ENCODE data around the gene CACNA1G. TPM values are rescaled to one million over a fixed set of nuclear protein-coding genes. Genes with fewer than 3 reads are reported as not detected.

CACNA1G gene
- total RNA-seq, 1 donor, result under 0.01 TPM

DNA sequence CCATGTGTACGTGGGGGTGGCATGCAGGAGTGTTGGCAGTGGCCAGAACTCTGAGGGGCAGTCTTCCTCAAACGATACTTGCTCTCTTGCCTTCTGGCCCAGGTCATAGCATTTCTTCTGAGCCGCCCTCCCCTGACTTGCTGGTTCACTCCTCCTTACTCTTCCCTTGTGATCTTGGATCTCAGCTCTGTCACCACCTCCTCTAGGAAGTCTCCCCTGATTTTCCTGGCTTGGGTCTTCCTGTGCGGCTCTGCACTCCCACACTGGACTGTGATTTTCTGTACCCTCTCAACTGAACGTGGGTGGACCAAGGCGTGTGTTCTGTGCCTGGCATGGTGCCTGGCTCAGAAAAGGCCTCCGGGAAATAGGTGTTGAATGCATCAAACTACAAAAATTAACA lies 25.1 kb upstream of the CACNA1G start:
- no peak overlapping the region for H2AFZ ChIP-seq (ENCODE audit: low read length)
- H3K4me3 ChIP-seq (ENCODE audit: insufficient read depth, low read length), result no peak overlapping the region
- no peaks in the 10 kb centered on the region for H3K36me3 ChIP-seq (ENCODE audit: insufficient read depth, low read length)
- no peaks in the 10 kb centered on the region for H3K79me2 ChIP-seq (ENCODE audit: insufficient read depth, low read length)
- H4K20me1 ChIP-seq (ENCODE audit: insufficient read depth, low read length), result no peaks in the 10 kb centered on the region
- TF ChIP-seq, protein P1, sequence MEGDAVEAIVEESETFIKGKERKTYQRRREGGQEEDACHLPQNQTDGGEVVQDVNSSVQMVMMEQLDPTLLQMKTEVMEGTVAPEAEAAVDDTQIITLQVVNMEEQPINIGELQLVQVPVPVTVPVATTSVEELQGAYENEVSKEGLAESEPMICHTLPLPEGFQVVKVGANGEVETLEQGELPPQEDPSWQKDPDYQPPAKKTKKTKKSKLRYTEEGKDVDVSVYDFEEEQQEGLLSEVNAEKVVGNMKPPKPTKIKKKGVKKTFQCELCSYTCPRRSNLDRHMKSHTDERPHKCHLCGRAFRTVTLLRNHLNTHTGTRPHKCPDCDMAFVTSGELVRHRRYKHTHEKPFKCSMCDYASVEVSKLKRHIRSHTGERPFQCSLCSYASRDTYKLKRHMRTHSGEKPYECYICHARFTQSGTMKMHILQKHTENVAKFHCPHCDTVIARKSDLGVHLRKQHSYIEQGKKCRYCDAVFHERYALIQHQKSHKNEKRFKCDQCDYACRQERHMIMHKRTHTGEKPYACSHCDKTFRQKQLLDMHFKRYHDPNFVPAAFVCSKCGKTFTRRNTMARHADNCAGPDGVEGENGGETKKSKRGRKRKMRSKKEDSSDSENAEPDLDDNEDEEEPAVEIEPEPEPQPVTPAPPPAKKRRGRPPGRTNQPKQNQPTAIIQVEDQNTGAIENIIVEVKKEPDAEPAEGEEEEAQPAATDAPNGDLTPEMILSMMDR (IDR thresholded peaks at IDR 0.05; ENCODE audit: extremely low read depth, low read depth, low read length), result no peak
- peaks cover 9% of the 10 kb centered on the region for H3K4me1 ChIP-seq (ENCODE audit: insufficient read depth, low read length)
- no peaks in the 10 kb centered on the region for H3K9me3 ChIP-seq (ENCODE audit: low read depth, low read length)
- no peak overlapping the region for H3K4me2 ChIP-seq (ENCODE audit: insufficient read depth, low read length)
- no peak overlapping the region for H3K27ac ChIP-seq (ENCODE audit: low read depth, low read length)
- peaks cover 33% of the 10 kb centered on the region for H3K27me3 ChIP-seq (ENCODE audit: insufficient read depth, low read length)
- DNase-seq (ENCODE audit: insufficient read length, low spot score, missing footprints), result peak; percentile 53

DNA sequence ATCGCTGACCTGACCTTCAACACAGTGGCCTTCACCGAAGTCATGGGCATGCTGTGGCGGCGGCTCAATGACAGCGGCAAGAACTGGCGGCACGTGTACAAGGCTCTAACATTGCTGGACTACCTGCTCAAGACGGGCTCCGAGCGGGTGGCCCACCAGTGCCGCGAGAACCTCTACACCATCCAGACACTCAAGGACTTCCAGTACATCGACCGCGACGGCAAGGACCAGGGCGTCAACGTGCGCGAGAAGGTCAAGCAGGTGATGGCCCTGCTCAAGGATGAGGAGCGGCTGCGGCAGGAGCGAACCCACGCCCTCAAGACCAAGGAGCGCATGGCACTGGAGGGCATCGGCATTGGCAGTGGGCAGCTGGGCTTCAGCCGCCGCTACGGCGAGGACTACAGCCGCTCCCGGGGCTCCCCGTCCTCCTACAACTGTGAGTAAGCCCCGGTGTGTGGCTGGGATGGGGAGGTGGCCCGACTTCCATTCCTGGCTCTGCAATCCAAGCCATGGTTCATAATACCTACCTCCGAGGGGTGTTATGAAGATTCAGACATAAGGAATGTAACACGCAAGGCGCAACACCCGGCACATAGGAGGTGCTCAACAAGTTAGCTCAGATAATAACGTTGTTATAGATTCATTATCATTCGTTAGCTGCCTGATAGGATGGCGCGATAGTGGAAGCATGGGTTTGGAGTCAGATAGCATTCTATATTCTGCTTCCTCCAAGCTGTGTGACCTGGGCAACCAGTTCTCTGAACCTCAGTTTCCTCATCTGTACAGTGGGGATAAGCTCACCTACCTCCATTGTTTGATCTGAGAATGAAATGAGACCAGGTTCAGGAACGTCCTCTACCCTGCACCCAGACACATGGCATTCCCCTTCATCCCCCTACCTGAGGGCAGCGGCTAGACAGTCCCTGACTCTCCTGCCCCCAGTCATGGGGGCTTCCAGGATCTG lies 23.6 kb upstream of the CACNA1G start:
- H3K27ac ChIP-seq (ENCODE audit: low read depth, low read length), result no peak overlapping the region
- DNase-seq (ENCODE audit: insufficient read length, low spot score, missing footprints), result peak; percentile 78
- H3K4me3 ChIP-seq (ENCODE audit: insufficient read depth, low read length), result no peak overlapping the region
- peaks cover 24% of the 10 kb centered on the region for H3K27me3 ChIP-seq (ENCODE audit: insufficient read depth, low read length)
- H2AFZ ChIP-seq (ENCODE audit: low read length), result no peak overlapping the region
- TF ChIP-seq, protein P1 (IDR thresholded peaks at IDR 0.05; ENCODE audit: extremely low read depth, low read depth, low read length), result no peak
- no peaks in the 10 kb centered on the region for H3K79me2 ChIP-seq (ENCODE audit: insufficient read depth, low read length)
- no peaks in the 10 kb centered on the region for H3K9me3 ChIP-seq (ENCODE audit: low read depth, low read length)
- no peaks in the 10 kb centered on the region for H4K20me1 ChIP-seq (ENCODE audit: insufficient read depth, low read length)
- H3K4me1 ChIP-seq (ENCODE audit: insufficient read depth, low read length), result peaks cover 16% of the 10 kb centered on the region
- no peak overlapping the region for H3K4me2 ChIP-seq (ENCODE audit: insufficient read depth, low read length)
- no peaks in the 10 kb centered on the region for H3K36me3 ChIP-seq (ENCODE audit: insufficient read depth, low read length)

DNA sequence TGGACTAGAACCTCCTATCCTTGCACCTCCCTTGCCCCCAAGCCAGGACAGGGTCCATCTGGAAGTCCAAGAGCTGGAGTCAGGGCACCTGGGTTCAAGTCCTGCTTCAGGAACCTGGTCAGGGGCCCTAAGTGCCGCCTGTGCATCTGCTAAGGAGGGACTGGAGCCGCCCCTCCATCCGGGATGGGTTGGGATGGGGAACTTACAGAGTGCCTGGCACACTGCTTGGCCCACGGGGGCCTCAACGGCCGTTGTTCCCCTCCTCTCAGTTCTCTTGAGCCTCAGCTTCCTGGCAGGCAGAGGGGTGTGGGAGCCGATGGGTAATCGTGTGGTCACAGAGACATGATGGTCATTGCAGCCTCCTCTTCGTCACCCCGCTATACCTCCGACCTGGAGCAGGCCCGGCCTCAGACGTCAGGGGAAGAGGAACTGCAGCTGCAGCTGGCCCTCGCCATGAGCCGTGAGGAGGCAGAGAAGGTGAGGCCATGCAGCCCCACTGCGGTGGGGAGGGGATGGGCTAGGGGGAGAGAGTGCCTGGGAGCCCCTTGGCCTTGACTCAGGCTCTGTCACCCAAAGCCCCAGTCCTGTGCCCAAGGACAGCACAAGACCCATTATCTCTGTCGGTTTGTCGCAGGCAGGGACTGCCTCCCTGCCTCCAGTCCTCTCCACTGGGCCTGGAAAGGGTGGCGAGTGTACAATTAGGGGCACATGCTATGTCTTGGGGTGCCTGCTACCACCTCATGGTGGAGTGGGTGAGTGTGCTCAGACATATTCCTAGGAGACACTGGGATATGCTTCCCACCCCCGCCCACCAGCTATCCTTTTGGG lies 22.6 kb upstream of the CACNA1G start:
- Histone ChIP-seq H3K27me3 (ENCODE audit: insufficient read depth, low read length) (peaks cover 14% of the 10 kb centered on the region), H2AFZ (ENCODE audit: low read length) (no peak overlapping the region), H3K4me2 (ENCODE audit: insufficient read depth, low read length) (no peak overlapping the region), H3K9me3 (ENCODE audit: low read depth, low read length) (no peaks in the 10 kb centered on the region), H3K4me1 (ENCODE audit: insufficient read depth, low read length) (peaks cover 22% of the 10 kb centered on the region), H3K27ac (ENCODE audit: low read depth, low read length) (no peak overlapping the region), H3K79me2 (ENCODE audit: insufficient read depth, low read length) (no peaks in the 10 kb centered on the region), H4K20me1 (ENCODE audit: insufficient read depth, low read length) (no peaks in the 10 kb centered on the region), H3K36me3 (ENCODE audit: insufficient read depth, low read length) (no peaks in the 10 kb centered on the region), H3K4me3 (ENCODE audit: insufficient read depth, low read length) (no peak overlapping the region)
- TF ChIP-seq, protein P1 (IDR thresholded peaks at IDR 0.05; ENCODE audit: extremely low read depth, low read depth, low read length), result no peak
- DNase-seq (ENCODE audit: insufficient read length, low spot score, missing footprints), result peak; percentile 66
